ENCODE measurements around the gene NUAK1.

Gene NUAK1

DNA sequence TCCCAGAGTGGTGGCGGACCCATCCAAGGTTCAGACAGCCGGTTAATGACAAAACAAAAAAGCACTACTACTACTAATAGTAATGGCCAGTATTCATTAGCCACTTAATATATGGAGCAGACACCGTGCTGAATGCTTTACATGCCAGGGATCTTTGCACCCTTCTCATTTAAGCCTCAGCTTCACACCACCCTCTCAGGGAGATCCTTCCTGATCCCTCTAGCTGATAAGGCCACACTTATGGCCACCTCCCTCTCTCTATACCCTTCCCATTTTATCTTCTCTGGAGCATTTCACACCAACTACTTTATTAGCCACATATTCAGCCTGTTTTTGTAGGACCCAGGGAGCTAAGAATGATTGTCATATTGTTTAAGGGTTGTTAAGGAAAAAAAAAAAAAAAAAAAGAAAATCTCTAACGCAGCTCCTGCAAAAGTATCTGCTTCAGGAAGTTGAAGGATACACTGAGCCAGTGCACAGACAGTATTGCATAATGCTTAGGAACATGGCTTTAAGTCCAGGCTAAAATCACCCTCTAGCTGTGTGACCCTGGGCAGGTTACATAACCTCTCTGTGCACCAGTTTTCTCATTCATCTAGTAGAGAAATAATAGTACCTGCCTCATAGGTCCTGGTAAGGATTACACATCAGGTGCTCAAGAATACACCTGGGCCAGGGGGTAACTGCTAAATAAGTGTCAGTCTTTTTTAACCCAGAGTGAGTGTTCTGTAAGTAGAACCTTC is 29.4 kb downstream of the NUAK1 start:
- no peak for DNase-seq (ENCODE audit: low spot score)

DNA sequence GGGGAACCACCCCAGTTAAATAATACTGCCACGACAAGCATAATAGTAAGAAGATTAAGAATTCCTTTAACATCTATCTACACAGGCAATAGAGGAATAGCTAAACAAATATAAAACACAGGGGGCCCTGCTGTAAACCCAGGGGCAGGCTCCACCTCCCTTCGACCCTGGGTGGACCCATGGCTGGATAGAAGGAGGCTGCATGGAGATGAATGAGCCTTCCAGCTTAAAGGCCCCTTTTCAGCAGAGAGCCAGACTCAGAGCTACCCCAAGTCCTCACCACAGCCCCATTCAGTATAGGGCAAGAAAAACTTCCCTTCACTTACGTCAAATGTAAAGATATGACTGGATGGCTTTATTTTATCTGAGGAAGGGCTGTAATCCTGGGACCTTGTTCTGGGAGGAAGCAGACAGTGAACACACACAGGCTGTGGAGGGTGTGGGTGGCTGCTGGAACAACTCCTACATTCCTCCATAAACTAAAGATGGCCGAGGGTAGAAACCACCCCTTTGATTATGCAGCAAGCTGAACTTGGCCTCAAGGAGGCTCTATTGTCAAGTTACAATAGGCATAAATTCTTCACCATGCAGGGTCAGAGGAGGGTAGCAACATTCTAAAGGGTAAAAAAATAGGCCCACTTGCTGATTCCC is 30.4 kb downstream of the NUAK1 start:
- DNase-seq (ENCODE audit: low spot score) = peak; percentile 44

DNA sequence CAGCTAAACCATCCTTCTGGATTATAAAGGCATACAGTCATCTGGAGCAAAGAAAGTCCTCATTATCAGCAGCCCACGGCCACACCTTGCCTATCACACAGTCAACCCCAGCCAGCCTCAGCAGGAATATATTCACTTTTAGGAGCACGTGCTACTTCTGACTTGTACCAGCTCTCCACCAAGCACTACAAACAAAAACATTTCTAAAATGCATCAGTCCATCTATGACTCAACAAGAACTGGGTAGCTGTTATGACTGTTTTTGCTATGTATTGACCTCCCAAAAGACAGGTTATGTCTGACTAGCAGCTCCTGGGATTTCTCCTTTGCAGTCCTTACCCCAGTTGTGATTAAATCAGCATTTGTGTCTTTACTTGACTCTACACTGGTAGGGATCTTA is 31.2 kb downstream of the NUAK1 start:
- DNase-seq (ENCODE audit: low spot score) = peak; percentile 31

DNA sequence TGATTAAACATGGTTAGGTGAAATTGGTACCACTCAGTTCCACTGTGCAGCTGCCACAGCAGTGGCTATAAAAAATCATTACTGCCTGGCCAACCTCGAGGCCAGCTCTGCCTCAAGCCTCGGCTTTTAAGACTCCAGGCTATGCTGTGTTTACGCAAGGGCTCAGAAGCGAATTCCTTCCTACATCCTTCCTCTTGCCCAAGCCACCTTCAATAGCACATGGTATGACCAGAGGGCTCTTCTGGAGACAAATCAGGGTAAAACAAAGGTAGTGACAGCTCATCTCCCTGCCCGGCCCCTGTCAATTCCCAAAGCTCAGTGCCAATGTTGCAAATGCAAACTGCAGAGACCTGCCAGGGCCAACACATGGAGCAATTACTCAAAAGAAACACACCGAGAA is 31.9 kb downstream of the NUAK1 start:
- peak; percentile 56 for DNase-seq (ENCODE audit: low spot score)

DNA sequence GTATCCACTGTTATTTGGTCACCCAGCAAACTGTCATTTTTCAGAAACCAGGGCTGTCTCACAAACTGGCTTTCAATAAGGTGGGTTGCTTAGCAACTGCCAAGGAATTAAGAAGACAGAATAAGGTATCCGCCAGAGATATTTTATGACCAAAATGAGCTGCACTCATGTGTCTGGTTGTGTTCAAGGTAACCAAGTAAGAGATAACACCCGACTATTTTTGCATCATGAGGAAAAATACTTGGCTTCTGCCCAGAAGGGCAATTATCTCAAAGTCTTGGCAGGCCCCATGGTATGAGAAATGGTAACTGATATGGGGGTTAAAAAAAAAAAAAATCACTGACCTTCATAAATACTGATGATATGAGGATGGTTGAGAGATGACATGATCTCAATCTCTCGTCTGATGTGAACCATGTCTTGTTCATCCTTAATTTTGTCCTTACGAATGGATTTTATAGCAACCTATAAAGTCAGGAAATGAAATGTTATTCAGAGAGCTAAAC is 32.6 kb downstream of the NUAK1 start:
- no peak for DNase-seq (ENCODE audit: low spot score)

DNA sequence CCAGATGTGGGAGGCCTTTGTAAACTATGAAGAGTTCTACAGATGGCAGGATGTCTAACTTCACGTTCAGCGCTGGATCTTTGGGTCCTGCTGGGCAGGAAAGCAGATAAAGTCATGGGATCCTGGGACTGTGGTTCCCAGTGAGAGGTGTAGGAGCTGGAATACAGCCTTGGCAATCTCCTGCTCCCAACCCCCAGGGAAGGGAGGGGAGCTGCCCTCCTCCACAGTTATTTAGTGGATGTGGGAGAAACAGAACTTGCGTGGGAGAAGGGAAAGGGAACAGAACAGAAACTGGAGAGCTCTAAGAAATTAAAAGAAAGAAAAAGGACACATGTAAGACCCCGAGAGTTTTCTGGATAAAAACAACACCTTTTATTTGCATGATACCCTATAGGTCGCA is 37.0 kb downstream of the NUAK1 start:
- DNase-seq (ENCODE audit: low spot score) = no peak

DNA sequence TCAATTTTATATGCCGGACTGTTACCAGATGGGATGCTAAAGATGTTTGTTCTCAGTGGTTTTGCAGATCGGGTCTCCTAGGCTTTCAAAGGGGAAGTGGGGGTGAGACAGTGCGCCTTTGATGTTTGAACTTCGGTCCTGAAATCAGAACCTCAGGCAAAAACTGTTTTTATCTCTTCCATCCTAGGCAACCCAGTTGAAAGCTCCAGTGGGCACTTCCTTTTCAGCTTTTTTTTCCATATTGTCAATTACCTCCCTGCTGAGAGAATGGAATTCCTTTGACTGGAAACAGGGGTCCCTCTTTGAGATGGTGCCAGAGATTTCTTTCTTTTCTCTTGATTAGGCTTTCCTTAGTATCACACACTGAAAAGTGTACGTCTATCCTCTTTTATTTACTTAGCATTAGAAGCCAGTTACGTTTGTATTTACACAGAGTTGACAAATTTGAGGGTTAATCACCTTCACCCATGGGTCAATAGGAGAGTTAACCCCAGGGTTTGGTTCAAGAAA is 40.0 kb downstream of the NUAK1 start:
- no peak for DNase-seq (ENCODE audit: low spot score)

DNA sequence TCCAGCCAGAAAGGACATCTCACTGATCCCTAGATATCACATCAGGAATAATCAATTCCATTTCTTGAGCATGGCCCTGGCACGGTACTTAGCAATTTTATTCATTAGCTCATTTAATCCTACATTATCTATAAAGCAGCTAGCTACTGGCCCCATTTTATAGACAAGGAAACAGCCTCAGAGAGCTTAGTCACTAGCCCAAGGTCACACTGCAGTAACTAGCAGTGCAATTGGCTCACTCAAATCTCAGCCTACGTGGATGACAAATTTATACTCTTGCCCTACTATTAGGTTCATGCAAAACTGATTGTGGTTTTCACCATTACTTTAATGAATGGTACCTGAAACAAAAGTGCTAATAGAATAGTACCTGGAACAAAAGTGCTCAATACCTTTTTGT is 41.7 kb downstream of the NUAK1 start:
- DNase-seq (ENCODE audit: low spot score) = peak; percentile 32

DNA sequence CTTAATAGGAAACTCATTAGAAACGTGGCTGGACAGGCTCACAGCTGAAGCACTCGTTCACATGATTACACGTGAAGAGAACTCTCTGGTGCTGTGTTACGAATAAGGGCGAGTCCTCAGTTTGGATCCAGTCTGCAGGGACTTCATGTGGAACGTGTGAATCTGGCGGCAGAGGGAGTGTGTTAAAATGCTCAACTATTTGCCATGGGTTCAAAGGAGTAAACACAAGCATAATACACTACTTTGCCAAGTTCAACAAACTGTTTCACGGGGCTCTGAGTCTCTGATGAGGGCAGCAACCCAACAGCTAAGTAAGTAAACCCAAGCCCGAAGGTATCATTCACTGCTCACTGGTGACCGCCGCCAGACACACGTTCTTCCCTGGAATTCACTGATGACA is 42.4 kb downstream of the NUAK1 start:
- peak; percentile 52 for DNase-seq (ENCODE audit: low spot score)

DNA sequence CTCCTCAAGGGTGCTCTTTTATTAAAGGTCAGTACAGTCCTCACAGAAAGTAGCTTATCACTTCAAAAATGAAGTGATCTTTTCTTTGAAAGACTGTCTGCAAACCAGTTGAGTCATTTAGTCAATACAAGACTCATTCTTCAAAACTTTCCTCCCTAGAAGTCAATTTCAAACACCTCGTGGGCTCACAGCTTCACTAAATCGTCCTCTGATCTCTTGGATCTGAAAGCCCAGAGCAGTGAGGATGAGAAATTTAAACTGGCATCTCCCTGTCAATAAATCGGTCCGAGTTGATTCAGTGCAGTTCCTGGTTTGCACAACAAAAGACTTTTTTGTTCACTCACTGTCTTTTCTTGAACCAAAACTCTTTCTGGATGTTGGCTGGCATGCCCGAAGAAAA is 44.5 kb downstream of the NUAK1 start:
- no peak for DNase-seq (ENCODE audit: low spot score)

DNA sequence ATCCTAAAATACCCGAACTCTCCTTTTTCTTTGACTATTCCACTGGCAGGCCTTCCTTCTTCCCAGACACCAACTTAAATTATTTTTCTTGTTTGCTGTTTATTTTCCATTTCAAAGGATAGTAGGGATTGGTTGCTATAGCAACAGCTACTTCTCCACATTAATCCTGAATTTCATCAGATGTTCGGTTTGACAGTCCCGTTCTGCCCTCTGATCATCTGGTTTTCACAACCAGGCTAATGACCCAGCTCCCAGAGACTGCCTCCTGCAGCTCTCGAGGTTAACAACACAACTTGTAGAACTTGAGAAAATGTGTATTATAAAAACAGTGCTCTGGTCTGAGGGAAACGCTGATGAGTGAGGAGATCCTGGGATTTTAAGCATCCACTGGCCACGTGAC is 45.5 kb downstream of the NUAK1 start:
- DNase-seq (ENCODE audit: low spot score) = no peak

DNA sequence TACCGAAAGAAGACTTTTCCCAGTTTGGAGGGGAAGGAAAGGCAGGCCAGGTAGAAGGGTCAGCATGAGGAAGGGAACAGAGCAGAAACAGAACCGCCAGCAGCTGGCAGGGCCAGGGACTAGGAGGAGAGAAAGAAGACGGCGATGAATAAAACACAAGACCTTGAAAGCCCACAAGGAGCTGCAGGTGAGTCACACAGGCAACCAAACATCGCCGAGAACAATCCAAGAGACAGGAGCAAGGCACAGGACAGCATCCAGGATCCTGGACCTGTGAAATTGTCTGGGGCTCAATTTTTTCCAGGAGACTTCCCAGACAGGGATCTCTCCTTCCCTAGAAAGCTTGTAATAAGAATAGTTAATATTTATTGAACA is 47.3 kb downstream of the NUAK1 start:
- DNase-seq (ENCODE audit: low spot score) = no peak

DNA sequence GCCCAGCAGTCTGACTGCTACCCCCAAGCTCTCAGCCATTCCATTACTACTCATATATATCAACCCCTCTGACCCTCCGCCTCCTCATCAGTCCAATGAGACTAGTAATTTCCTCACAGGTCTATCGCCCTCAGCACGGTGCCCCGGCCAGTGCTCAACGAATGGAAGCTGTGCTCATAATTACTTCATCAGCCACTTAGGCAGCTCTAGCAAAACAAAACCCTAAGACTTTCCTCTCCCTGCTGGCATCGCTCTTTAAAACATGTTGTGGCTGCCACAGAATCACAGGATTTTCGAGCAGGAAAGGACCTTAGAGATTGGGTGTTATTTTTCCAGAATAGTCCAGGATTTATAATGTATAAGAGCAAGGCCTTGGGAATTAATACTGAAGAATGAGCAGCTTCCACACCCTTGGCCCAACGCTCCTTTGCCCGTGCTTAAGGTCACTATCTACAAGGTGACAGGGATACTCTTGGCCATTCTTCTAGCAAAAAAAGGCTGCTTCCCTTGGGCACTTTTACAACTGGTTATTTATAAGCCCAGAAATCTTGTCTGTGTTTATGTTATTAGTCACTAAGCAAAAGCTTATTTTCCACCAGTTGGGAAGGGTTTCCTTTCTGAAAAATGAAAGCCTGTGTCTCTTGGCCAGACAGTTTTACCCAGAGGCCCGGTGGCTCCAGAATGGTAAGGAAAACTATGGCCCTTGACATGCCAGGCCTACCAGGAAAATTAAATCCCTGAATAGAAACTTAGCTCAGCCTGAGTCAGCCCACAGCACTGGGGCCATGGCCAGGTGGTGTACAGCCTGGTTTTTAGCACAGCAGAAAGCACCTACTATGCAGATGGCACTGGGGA is 47.9 kb downstream of the NUAK1 start:
- peak; percentile 77 for DNase-seq (ENCODE audit: low spot score)

DNA sequence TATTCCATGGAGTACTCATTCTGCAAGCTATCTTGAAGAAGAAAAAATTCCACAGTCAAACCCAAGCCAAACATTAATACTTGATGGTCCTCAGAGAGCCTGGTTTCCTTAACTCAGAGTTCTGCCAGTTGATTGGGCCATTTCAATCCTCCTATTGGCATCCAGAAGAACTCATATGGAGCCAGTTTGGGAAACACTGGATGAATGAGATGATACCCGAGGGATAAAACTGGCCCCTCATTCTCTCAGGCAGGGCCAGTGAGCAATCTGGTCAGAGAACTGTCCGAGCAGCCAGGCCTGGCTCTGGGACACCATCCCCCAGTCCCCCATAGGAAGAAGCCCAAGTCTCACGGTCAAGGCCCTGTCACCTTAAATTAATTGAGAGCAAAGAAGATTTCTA is 48.8 kb downstream of the NUAK1 start:
- no peak for DNase-seq (ENCODE audit: low spot score)

DNA sequence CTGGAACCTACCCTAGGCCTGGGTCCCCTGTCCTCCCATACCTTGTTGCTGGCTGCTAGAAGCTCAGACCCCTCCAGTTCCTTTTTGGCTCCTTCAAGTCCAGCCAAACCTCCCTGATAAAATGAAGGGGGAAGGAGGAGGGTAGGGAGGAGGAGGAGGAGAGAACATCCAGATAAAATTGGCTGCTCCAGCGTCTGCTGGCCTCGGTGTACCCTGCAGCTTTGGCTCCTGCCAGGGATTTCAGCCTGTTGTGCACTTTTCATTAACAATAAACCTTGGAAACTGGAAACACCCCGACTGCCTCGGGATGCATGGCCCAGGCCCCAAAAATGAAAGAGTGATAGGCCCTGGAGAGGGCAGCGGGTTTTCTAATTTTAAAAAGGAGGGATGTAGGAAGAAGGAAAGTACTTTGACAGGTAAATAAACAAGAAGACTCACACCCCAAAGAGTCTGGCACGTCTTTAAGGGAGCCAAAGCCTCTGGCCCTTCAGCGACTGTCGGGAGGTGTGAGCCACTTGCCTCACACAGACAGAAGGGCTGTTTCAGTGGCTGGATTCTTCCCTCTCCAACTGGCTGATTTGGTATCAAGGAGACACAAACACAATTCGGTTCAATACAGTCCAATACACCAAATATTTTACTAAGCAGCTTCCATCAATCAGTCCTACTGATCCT is 49.8 kb downstream of the NUAK1 start:
- DNase-seq (ENCODE audit: low spot score) = no peak

DNA sequence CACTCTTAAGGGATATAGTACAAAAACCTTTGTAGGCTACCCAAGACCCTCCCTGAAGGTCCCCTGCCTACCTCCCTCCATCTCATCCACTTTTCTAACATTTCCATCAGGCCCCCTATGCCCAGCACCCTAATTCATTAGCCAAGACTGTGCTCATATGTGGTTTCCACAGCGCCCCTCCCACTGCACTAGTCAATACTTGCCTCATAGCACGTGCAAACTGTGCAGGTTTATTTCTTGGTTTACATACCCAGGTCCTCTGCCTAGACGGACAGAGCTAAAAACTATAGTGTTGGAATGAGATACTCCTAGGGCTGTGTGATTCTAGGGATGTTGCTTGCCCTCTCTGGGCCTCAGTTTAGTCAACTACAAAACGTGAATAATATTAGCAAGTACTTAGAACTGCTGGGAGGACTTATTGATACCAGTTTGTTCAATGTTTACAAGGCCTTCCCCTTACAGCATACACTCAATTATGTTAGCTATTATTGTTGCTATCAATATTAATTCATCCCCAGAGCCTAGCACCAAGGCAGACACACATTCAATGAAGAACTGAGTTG is 50.4 kb downstream of the NUAK1 start:
- no peak for DNase-seq (ENCODE audit: low spot score)

DNA sequence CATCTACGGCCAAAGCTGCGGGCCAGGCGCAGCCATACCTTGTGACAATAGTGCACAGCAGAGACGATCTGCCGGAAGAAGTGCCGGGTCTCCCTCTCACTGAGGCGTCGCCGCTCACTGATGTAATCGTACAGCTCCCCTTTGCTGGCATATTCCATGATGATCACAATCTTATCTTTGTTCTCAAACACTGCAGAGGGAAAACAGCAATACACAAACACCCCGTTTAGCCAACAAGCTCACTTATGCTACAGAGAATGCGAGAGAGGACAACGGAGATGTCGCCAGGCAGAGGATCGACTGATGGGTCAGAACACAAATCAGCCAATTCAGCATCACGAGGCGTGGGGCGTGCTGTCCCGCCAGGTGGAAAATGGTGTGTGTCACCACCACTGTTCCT is 52.1 kb downstream of the NUAK1 start:
- no peak for DNase-seq (ENCODE audit: low spot score)

DNA sequence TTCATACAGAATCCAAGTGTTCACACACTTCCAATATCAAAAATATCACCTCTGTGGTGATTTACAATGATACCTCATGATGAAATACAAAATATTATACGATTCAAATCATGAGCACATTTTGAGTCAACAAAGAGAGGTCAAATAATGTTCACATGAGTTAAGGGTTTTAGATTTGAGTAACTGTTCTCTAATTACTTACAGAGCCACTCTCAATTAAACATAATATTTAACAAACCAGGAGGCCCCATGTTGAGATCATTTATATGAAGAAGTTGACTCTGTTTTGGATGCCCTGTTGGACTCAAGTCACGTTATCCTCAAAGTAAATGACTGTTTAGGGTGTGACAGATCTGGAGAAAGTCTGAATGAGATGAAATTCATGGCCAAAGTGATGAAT is 53.5 kb downstream of the NUAK1 start:
- DNase-seq (ENCODE audit: low spot score) = no peak

DNA sequence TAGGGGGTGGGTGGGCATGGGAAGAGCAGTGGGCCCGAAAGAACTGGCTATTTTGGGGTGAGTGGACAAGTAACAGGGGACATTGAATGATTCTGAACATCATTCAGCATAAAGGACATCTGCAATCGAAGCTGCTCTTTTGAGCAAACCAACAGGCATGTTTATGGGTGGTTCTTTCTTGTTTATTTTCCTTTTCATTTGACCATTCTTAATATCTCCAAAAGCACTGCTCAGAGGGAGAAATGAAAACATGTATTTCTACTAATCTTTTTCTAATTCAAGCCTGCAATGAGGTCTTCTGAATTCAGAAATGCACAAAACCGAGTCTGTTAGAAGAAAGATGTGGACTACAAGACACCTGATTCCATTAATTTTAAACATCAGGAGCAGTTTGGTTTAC is 54.0 kb downstream of the NUAK1 start:
- no peak for DNase-seq (ENCODE audit: low spot score)

DNA sequence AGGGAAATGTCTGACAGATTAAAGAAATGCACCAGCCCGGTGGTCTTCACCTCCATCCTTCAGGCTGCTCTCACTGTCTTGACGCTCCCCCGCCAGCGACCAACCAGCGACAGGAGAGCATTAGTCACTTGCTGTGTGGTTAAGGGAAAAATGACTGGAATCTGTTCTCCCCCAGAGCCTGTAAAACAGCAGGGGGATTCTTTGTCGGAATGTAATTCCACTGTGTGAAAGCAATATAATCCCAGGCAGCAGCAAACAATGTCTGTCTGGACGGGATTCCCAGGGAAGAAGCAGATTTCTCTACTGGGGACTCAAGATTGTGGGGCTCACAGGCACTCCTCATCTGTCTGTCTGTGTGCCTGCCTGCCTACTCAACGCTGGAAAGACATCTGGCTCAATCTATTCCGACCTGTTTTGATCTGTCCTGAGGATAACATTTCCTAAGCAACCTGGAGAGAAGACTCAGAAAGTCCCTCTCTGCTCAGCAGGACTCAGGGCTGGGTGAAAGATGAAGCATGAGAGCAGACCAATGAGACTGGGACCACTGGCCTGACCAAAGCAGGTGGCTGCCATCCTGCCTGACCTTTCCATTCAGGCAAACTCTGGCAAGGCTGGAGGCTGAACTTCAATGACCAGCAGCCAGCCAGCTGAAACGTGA is 54.6 kb downstream of the NUAK1 start:
- peak; percentile 84 for DNase-seq (ENCODE audit: low spot score)
